ENCODE measurements around the gene BRD2.

Gene BRD2

DNA sequence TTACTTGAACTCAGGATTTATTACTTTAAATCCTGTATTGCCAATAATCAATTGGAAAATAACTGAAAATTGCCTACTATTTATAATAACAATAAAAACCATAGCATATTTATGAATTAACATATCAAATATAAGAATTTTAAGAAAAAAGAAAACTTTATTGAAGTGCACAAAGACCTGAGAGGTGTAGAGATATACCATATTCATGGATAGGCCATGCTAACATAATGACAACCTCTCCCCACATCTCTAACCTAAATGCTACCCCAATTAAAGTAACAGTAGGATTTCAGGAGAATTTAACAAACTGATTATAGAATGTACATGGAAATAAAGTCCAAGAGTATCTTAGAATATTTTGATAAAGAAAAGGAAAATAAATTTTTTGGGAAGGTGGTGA, 22.4 kb upstream of the BRD2 start:
- TF ChIP-seq, protein P1, sequence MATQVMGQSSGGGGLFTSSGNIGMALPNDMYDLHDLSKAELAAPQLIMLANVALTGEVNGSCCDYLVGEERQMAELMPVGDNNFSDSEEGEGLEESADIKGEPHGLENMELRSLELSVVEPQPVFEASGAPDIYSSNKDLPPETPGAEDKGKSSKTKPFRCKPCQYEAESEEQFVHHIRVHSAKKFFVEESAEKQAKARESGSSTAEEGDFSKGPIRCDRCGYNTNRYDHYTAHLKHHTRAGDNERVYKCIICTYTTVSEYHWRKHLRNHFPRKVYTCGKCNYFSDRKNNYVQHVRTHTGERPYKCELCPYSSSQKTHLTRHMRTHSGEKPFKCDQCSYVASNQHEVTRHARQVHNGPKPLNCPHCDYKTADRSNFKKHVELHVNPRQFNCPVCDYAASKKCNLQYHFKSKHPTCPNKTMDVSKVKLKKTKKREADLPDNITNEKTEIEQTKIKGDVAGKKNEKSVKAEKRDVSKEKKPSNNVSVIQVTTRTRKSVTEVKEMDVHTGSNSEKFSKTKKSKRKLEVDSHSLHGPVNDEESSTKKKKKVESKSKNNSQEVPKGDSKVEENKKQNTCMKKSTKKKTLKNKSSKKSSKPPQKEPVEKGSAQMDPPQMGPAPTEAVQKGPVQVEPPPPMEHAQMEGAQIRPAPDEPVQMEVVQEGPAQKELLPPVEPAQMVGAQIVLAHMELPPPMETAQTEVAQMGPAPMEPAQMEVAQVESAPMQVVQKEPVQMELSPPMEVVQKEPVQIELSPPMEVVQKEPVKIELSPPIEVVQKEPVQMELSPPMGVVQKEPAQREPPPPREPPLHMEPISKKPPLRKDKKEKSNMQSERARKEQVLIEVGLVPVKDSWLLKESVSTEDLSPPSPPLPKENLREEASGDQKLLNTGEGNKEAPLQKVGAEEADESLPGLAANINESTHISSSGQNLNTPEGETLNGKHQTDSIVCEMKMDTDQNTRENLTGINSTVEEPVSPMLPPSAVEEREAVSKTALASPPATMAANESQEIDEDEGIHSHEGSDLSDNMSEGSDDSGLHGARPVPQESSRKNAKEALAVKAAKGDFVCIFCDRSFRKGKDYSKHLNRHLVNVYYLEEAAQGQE (IDR thresholded peaks at IDR 0.05; ENCODE audit: insufficient read depth in 1 of 2, low read depth in 2 of 2, low read length in 2 of 2): no peak
- no peak for TF ChIP-seq TAF1 (IDR thresholded peaks at IDR 0.05; ENCODE audit: borderline replicate concordance, insufficient read depth, low read length)
- no peak for TF ChIP-seq SIN3A (IDR thresholded peaks at IDR 0.05; ENCODE audit: borderline replicate concordance, insufficient read depth, low read length)
- TF ChIP-seq POLR2AphosphoS5 (IDR thresholded peaks at IDR 0.05; ENCODE audit: low read depth, low read length): no peak
- no peak for TF ChIP-seq FOXP2 (optimal IDR thresholded peaks at IDR 0.05; ENCODE audit: borderline replicate concordance, extremely low read depth, extremely low read length, insufficient read depth)

DNA sequence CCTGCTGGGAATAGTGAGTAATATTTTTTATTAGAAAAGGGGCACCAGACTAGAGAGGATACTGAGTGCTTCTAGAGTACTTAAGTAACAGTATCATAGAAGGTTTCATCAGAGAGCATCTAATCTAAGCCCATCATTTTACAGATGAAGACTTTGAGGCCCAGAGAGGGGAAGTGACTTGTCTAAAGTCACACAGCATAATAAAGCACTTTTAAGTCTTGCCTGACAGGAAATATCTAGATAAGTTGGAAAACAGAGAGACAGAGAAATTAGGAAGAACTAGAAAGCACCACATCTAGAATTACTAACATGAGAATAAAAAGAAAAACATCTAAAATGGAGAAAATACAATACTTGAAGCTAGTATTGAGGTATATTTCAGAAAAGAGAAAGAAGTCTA, 21.5 kb upstream of the BRD2 start:
- TF ChIP-seq TAF1 (IDR thresholded peaks at IDR 0.05; ENCODE audit: borderline replicate concordance, insufficient read depth, low read length): no peak
- TF ChIP-seq POLR2AphosphoS5 (IDR thresholded peaks at IDR 0.05; ENCODE audit: low read depth, low read length): no peak
- TF ChIP-seq, protein P1 (IDR thresholded peaks at IDR 0.05; ENCODE audit: insufficient read depth in 1 of 2, low read depth in 2 of 2, low read length in 2 of 2): no peak
- no peak for TF ChIP-seq FOXP2 (optimal IDR thresholded peaks at IDR 0.05; ENCODE audit: borderline replicate concordance, extremely low read depth, extremely low read length, insufficient read depth)
- TF ChIP-seq SIN3A (IDR thresholded peaks at IDR 0.05; ENCODE audit: borderline replicate concordance, insufficient read depth, low read length): no peak

DNA sequence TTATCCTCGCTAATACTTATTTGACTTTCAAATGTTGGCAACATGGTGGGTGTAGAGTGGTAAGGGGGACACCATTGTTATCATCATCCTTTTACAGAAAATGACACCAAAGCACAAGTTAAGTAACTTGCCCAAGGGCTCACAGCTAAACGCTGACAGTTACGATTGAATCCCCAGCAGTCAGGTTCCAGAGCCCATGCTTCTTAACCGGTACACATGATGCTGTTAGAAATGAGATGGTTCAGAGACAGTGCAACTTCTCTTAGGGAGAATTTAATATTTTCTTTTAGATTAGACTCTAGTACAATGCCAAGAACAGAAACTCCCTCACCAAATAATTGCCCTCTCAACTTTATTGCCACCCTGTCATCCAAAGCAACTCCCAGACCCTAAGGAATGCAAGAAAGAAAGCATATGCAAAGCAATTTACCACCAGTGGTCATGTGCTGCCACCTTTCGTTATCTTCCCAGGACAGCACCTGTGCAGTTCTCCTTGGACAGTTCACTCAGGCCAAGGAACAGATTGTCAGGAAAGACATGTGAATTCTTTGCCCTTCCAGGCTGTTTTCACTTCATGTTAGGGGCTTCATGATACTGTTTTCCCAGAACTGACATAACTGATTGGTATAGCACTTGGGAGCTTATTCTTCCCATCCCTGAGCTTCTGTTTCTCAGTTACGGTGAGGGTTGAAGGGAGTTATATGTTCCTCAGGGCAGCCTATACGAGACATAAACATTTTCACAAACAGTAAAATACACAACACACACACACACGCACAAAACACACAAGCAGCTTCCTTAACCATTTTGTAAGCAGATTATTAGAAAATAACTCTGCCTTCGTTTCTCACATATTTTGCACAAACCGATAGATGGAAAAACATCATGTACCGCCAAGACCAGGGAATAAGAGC, 20.6 kb upstream of the BRD2 start:
- TF ChIP-seq, protein P1 (IDR thresholded peaks at IDR 0.05; ENCODE audit: insufficient read depth in 1 of 2, low read depth in 2 of 2, low read length in 2 of 2): no peak
- TF ChIP-seq TAF1 (IDR thresholded peaks at IDR 0.05; ENCODE audit: borderline replicate concordance, insufficient read depth, low read length) (no peak), POLR2AphosphoS5 (IDR thresholded peaks at IDR 0.05; ENCODE audit: low read depth, low read length) (no peak), FOXP2 (optimal IDR thresholded peaks at IDR 0.05; ENCODE audit: borderline replicate concordance, extremely low read depth, extremely low read length, insufficient read depth) (no peak), SIN3A (IDR thresholded peaks at IDR 0.05; ENCODE audit: borderline replicate concordance, insufficient read depth, low read length) (no peak)

DNA sequence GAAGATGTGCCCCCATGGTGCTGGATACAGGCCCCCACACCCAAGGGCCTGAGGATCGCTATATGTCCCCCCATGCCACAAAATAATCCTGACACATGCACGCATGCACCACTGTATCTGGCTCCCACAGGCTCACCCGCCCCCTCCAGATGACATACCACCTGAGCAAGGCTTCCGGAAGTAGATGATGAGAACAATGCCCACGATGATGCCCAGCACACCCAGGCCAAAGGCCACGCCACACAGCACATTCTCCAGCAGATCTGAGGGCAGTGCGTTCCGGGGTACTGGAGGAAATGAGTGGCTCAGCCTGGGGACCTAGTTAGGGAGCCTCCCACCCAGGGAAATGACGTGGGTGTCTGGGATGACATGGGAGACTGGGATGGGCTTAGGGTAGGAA, 19.3 kb upstream of the BRD2 start:
- TF ChIP-seq SIN3A (IDR thresholded peaks at IDR 0.05; ENCODE audit: borderline replicate concordance, insufficient read depth, low read length) (no peak), FOXP2 (optimal IDR thresholded peaks at IDR 0.05; ENCODE audit: borderline replicate concordance, extremely low read depth, extremely low read length, insufficient read depth) (no peak), POLR2AphosphoS5 (IDR thresholded peaks at IDR 0.05; ENCODE audit: low read depth, low read length) (no peak), TAF1 (IDR thresholded peaks at IDR 0.05; ENCODE audit: borderline replicate concordance, insufficient read depth, low read length) (no peak)
- TF ChIP-seq, protein P1 (IDR thresholded peaks at IDR 0.05; ENCODE audit: insufficient read depth in 1 of 2, low read depth in 2 of 2, low read length in 2 of 2): no peak
